IMR-90 (cell line): ENCODE results near the gene ITGB2.

Experiments used
- BHLHE40 ChIP-seq: fragments of 150-350 bp; IDR thresholded peaks from 2 replicates; pipeline ENCODE4 v1.6.1; 2016; ENCODE audit warnings: mild to moderate bottlenecking, low read depth, low read length
- CEBPB ChIP-seq: IDR thresholded peaks from 2 replicates; pipeline ENCODE4 v1.6.1; 2012; ENCODE audit warnings: low read depth, low read length, improper control_type of control experiment
- CHD1 ChIP-seq: IDR thresholded peaks from 2 replicates; pipeline ENCODE4 v1.6.1; 2012; ENCODE audit warnings: low read depth, low read length, improper control_type of control experiment
- ELK1 ChIP-seq: fragments of 150-350 bp; IDR thresholded peaks from 2 replicates; pipeline ENCODE4 v1.6.1; 2016; ENCODE audit warnings: low read depth, mild to moderate bottlenecking, low read length, moderate library complexity, borderline replicate concordance
- MAFK ChIP-seq: IDR thresholded peaks from 2 replicates; pipeline ENCODE4 v1.6.1; 2012; ENCODE audit warnings: low read depth, low read length, improper control_type of control experiment
- MXI1 ChIP-seq: IDR thresholded peaks from 2 replicates; pipeline ENCODE4 v1.6.1; 2012; ENCODE audit warnings: low read depth, mild to moderate bottlenecking, low read length, moderate library complexity, borderline replicate concordance
- NFE2L2 ChIP-seq: fragments of 150-350 bp; IDR thresholded peaks from 2 replicates; pipeline ENCODE4 v1.6.1; 2016; ENCODE audit warnings: low read depth, mild to moderate bottlenecking, low read length
- POLR2A ChIP-seq: IDR thresholded peaks from 2 replicates; pipeline ENCODE4 v1.6.1; 2012; ENCODE audit warnings: mild to moderate bottlenecking, low read depth, low read length
- RAD21 ChIP-seq: IDR thresholded peaks from 2 replicates; pipeline ENCODE4 v1.6.1; 2012; ENCODE audit warnings: low read length, improper control_type of control experiment
- RCOR1 ChIP-seq: IDR thresholded peaks from 2 replicates; pipeline ENCODE4 v1.6.1; 2012; ENCODE audit warnings: mild to moderate bottlenecking, low read length, improper control_type of control experiment; ENCODE audit not compliant: insufficient replicate concordance
- RFX5 ChIP-seq: IDR thresholded peaks from 2 replicates; pipeline ENCODE4 v1.8.0; 2012; ENCODE audit warnings: low read depth, mild to moderate bottlenecking, low read length, moderate library complexity
- SMC3 ChIP-seq: fragments of 150-350 bp; IDR thresholded peaks from 2 replicates; pipeline ENCODE4 v1.6.1; 2016; ENCODE audit warnings: low read depth, mild to moderate bottlenecking, antibody characterized with exemption, low read length, moderate library complexity
- USF2 ChIP-seq: fragments of 150-350 bp; IDR thresholded peaks from 2 replicates; pipeline ENCODE4 v1.6.1; 2017; ENCODE audit warnings: mild to moderate bottlenecking, antibody characterized with exemption, low read length, low read depth
- TF ChIP-seq, protein P1 (sequence below): conservative IDR thresholded peaks from 2 replicates; pipeline ENCODE4 v1.5.1; 2012; ENCODE audit warnings: mild to moderate bottlenecking, low read depth, low read length, improper control_type of control experiment

GRCh38 chr21:44949779-44950198, 29.1 kb upstream of the ITGB2 start:
- TF ChIP-seq, protein P1, sequence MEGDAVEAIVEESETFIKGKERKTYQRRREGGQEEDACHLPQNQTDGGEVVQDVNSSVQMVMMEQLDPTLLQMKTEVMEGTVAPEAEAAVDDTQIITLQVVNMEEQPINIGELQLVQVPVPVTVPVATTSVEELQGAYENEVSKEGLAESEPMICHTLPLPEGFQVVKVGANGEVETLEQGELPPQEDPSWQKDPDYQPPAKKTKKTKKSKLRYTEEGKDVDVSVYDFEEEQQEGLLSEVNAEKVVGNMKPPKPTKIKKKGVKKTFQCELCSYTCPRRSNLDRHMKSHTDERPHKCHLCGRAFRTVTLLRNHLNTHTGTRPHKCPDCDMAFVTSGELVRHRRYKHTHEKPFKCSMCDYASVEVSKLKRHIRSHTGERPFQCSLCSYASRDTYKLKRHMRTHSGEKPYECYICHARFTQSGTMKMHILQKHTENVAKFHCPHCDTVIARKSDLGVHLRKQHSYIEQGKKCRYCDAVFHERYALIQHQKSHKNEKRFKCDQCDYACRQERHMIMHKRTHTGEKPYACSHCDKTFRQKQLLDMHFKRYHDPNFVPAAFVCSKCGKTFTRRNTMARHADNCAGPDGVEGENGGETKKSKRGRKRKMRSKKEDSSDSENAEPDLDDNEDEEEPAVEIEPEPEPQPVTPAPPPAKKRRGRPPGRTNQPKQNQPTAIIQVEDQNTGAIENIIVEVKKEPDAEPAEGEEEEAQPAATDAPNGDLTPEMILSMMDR, result peak; percentile 80
- TF ChIP-seq POLR2A (no peak), MAFK (no peak), ELK1 (no peak), SMC3 (peak; percentile 93), RCOR1 (no peak), USF2 (no peak), RFX5 (no peak), MXI1 (no peak), NFE2L2 (no peak), BHLHE40 (no peak), CEBPB (no peak), RAD21 (peak; percentile 91), CHD1 (no peak)
